Fibroblast of skin of left biceps (primary cell): ENCODE results near the gene IFRD1.
A peak's percentile ranks its signal among the peaks of the same experiment; 100 is the strongest.
"Not testable (repeated sequence)": the region's sequence is repeated elsewhere in the genome, so short reads cannot be mapped to it uniquely, and the experiment has no call there.

Experiments
- DNase-seq, 2 experiments: peaks; one replicate each; pipeline ENCODE4 v3.0.0-alpha.2; 2013; ENCODE audit warnings: low read depth in 2 of 2

The IFRD1 gene

DNA sequence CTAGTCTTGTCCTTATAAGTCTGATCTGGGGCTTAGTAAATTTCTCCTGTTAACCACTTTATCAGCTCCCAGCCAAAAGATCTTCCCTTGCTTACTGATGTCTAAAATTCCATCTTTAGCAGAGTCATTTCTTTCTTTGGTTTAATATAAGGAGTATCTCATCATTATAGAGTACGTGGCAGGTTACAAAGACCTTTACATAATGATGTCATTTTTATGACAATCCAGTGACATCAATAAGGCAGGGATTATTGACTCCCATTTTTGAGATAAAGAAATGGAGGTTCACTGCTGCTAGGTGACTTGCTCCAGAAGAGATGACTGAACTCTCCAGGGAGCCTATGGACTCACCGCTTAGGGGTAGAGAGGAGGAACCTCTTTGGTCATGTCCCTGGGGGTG is 8.1 kb upstream of the IFRD1 start:
- DNase-seq: no peak

GRCh38 chr7:112444505-112444904 is 5.8 kb upstream of the IFRD1 start:
- no peak for DNase-seq

DNA sequence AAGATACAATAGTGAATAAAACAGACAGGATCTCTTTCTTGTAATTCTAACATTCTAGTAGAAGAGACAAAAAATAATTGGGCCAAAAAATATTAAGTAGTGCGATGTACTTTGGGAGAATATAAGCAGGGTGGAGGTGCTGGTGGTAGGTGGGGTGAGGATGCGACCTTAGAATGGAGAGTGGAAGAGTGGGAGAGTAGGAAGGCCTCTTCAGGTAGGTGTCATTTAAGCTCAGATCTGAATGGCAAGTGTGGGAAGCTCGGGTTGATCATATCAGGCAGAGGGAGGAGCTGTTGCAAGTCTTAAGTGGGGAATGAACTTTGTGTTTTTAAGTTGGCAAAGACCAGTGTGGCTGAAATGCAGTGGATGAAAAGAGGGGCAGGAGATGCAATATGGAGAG is 3.8 kb upstream of the IFRD1 start:
- DNase-seq: no peak

DNA sequence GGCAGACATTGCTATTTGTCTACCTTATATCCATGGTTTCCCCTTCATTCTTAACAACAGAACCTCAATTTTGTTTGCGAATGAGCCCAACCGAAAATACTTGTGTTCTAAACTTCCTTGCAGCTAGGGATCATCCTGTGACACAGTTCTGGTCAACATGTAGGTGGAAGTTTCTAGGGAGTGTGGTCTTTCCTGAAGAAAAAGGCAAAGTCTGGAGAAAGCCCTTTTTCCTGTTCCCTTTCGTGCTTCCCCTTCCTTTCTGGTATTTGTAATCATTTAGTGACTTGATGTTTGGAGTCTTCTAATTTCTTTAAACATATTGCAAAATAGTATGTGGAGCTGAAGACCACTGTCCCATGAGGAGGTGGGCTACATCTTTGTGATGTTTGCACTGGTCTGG is 2.9 kb upstream of the IFRD1 start:
- no peak for DNase-seq

- no peak for DNase-seq
Observed at GRCh38 chr7:112448381-112448780, 1.9 kb upstream of the IFRD1 start.

DNA sequence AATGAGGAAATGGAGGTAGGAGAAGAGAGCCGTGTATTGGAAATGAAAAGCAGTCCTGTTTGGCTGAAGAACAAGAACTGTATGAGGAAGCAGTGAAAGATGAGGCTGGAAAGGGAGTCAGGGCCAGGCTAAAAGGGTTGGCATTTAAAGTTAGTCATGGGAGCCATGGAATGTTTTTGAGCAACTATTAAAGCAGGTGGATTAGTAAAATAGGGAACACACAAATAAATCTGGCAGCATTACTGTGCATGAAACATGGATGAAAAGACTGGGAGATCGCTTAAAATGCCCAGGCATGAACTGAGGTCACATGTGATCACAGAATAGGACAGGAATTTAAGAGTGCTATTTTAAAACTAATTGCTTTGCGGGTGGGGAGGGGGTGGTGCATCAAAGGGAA is 1.4 kb upstream of the IFRD1 start:
- no peak for DNase-seq

DNA sequence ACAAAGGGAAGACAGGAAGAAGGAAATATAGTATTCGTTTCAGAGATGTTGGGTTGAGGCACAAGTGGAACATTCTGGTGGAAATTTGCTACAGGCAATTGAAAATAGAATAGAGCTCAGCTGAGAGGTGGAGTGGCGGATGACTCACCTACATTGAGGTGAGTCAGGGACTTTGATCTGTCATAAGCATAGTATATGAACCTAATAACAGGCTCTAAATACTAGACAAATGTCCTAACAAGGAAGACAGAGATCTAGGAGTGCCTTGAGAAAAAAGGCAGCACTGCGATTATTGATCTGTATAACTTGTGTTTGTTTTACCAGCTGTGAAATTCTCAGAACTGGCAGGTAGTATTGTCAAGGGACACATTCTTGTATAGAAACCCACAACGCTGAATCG is 907 bp upstream of the IFRD1 start:
- DNase-seq: no peak

DNA sequence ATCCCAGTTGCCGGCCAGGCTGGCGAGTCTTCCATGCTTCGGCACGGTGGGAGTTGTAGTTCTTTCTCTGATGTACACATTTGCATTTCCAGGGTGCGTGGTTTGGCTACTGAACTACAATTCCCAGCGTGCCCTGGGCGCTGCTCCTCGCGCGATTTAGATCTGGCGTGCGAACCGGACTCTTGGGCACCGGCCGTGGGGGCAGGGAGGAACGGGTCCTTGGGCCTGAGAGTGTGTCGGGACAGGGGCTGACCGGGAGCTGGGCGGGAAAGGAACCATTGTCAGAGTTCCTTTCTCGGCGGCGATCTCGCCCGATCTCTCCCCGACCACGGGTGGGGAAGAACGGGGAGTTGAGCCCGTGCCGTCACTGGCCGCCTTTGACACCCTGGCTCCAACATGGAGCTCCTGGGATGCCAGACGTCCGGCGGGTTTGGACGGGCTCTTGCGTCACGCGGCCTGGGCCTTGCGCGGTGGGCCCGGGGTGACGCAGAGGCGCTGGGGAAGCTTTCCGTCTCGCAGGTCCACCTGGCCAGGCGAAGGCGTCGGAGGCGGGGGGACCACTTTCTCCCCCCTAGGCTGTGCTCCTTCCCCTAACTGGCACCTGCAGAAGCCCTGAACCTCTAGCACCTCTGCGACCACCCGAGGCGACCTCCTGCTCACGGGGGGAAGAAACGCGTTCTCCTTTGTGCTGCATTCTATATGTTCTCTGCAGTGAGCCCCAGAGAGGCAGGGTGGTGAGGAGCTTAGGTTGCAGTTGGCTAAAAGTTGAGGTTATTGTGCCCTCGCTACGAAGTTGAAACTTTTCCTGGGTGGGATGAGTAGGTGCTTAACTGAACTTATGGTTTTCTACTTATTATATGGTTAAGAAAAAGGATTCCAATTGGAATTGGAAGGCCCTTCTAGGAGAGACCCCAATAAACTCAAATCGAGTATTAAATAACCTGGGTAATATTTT is 824 bp downstream of the IFRD1 start:
- DNase-seq: peak; percentile 88 to 89

DNA sequence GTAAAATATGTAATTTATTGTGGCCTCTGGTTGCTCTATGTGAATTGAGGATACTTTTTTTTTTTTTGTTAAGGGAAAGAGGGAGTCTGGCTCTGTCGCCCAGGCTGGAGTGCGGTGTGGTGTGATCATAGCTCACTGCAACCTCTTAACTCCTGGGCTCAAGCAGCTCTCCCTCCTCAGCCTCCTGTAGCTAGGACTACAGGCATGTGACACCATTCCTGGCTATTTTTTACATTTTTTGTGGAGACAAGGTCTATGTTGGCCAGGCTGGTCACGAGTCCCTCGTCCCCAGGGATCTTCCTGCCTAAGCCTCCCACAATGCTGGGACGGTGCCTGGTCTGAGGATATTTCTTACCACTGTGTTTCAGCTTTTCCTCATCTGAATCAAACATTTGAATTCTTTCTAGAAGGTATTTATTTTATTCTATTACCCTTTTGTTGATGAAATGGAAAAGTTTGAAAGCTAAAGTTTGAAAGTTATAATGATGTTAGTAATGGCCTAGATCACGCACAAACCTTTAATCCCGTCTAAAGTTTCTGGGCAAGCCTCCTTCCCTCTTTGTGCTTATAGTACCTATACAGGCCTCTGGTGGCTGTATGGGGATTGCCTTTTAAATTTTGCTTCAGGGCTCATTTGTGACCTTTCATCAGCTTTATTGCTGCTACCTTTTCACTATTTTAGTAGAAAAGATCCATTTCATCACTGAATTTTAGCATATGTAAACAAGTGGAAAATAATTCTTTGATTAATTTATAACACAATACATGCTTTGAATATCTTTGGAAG is 2.0 kb downstream of the IFRD1 start:
- DNase-seq: no peak

- no peak for DNase-seq
Observed at GRCh38 chr7:112453505-112454171, 3.4 kb downstream of the IFRD1 start.

DNA sequence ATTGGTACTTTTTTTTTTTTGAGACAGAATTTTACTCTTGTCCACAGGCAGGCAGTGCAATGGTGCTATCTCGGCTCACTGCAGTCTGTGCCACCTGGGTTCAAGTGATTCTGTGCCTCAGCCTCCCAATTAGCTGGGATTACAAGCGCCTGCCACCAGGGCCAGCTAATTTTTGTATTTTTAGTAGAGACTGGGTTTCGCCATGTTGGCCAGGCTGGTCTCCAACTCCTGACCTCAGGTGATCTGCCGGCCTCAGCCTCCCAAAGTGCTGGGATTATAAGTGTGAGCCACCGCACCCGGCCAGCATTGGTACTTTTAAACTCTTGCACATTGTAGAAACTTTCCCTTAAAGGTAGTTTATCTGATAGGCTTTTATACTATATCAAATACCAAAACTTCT is 3.9 kb downstream of the IFRD1 start:
- DNase-seq: not testable (repeated sequence)

- DNase-seq: no peak
Observed at GRCh38 chr7:112459645-112460044, 9.4 kb downstream of the IFRD1 start.

DNA sequence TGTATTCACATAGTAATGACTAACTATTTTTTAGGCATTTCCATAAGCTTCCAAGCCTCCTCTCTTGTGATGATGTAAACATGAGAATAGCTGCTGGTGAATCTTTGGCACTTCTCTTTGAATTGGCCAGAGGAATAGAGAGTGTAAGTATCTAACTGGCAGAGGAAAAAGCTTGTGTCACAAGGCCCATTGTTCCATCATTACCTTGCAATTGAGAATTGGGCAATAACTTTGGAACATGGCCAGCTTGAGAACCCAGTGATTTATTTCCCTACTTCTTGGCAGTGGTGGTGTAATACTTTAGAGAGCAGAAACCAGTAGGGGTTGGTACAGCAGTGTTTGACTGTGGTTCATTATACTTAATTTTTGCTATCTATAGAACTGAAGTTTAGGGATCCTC is 12.0 kb downstream of the IFRD1 start:
- peak in 1 of 2 experiments; percentile 44 for DNase-seq

- no peak for DNase-seq
Observed at GRCh38 chr7:112467867-112468266, 17.6 kb downstream of the IFRD1 start.

DNA sequence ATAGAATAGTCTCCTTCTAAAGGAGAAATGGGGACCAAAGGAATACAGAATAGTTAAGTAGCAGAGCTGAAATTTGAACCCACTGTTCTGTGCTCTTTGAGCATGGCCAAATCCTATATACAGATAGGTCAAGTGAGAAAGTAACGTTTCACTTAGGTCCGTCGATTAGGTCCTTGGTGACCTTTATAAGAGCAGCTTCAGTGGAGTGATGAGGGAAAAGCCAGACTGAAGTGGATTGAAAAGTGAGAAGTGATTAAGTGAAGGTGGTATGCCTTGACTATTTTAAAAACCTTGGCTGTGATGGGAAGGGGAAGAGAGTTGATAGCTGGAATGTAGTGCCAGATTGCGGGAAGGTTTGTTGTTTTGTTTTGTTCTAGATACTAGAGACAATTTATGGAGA is 19.9 kb downstream of the IFRD1 start:
- DNase-seq: no peak

DNA sequence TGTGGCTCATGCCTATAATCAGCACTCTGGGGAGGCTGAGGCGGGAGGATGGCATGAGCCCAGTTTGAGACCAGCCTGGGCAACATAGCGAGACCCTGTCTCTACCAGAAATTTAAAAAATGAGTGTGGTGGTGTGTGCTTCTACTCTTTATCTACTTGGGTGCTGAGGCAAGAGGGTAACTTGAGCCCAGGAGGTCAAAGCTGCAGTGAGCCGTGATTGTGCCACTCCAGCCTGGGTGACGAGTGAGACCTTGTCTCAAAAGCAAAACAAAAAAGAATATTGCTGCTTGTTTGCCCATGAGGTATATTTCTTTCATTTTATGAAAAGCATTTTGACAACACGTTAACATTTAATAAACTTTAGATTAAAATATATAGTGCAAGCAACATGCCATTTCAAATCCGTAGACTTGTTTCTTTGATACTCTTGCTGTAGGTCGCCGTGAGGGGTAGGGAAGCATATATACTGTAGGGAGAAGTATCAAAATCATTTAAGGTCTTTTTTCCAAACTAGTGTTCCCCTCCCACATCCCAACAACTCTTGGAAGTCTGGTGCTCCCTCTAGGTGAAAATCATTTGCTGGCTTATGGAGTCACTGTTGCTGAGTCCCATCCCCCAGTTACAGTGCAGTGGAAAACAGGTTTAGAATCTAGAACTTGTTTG is 26.3 kb downstream of the IFRD1 start:
- no peak for DNase-seq

GRCh38 chr7:112481121-112481736 is 31.0 kb downstream of the IFRD1 start:
- no peak for DNase-seq

GRCh38 chr7:112481833-112482670 is 31.8 kb downstream of the IFRD1 start:
- no peak for DNase-seq

DNA sequence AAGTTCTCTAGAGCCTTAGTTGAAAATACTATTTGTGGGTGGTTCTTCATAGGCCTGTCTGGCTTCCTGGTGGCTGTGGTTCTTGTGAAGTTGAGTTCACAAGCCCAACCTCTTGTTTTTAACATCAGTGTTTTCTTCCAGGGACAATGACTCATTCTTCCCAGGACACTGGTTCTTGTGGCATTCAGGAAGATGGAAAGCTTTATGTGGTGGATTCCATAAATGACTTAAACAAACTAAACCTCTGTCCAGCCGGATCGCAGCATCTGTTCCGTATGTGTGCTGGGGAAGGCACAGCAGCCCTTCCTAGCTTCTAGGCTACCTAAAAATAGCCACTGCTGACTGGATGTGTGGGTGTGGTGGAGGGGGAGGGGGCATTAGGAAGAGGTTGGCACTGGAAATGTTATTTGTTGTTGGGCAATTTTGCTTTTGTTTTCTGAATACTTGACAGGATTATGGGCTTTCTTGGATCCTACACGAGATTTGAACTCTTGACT is 34.5 kb downstream of the IFRD1 start:
- DNase-seq: peak; percentile 62 to 70

GRCh38 chr7:112485766-112486165 is 35.5 kb downstream of the IFRD1 start:
- no peak for DNase-seq
